Astrocyte of the cerebellum (primary cell): ENCODE measurements around the gene PLEKHB1.

Source experiments
- DNase-seq: peaks from one replicate; pipeline ENCODE4 v3.0.0-alpha.2; 2011; ENCODE audit warnings: low read depth
- H3K4me3 ChIP-seq: 2 replicates; pipeline ENCODE4 v1.5.1; 2011; ENCODE audit warnings: mild to moderate bottlenecking, low read depth, low read length, moderate library complexity
- CTCF ChIP-seq: IDR thresholded peaks from 2 replicates; pipeline ENCODE4 v1.5.1; 2012; ENCODE audit warnings: low read length, low read depth, moderate library complexity, mild to moderate bottlenecking; ENCODE audit errors: missing control alignments
- in situ Hi-C: cut with HindIII; loops from 2 replicates; pipeline ENCODE4 v1.10.0; 2017; ENCODE audit warnings: low sequenced_read_pairs

Gene PLEKHB1

DNA sequence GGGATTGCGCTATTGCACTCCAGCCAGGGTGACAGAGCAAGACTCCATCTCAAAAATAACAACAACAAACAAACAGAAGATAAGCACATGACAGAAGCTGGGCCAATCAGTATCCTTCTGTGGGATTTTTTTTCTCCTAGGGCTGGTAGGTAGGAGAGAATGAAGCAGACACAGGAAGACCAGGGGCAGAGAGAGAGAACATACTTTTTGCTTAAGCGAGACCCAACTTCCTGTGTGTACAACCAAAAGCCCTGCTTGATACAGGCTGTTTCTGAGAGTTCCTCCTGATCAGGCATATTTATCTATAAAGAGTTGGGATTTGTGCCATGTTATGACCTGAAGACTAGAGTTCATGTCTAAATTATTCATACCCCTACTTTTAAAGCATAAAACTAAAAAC lies 12.4 kb upstream of the PLEKHB1 start:
- in situ Hi-C loops: no loop called here
- DNase-seq: no peak
- TF ChIP-seq CTCF: no peak
- no peak overlapping the region for H3K4me3 ChIP-seq

GRCh38 chr11:73635721-73636120 lies 10.7 kb upstream of the PLEKHB1 start:
- in situ Hi-C loops: no loop called here
- H3K4me3 ChIP-seq: no peak overlapping the region
- no peak for TF ChIP-seq CTCF
- DNase-seq: no peak

GRCh38 chr11:73636249-73636648 lies 10.1 kb upstream of the PLEKHB1 start:
- H3K4me3 ChIP-seq: no peak overlapping the region
- in situ Hi-C loops: no loop called here
- no peak for TF ChIP-seq CTCF
- DNase-seq: no peak

DNA sequence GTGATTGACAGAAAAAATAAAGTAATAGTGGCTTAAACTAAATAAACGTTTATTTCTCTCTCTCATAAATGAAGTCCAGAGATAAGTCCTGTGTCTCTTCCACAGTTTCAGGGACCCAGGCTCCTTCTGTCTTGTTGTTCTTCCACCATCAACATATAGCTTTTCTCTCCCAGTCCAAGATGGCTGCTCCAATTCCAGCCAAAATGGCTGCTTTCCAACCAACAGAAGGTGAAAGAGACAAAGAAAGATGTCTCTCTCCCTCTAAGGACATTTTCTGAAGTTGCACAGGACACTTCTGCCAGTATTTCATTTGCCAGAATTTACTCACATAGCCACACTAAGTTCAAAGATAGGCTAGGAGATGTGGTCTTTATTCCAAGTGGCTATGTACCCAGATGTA lies 9.4 kb upstream of the PLEKHB1 start:
- TF ChIP-seq CTCF: no peak
- H3K4me3 ChIP-seq: no peak overlapping the region
- in situ Hi-C loops: no loop called here
- no peak for DNase-seq

- no peak overlapping the region for H3K4me3 ChIP-seq
- TF ChIP-seq CTCF: no peak
- DNase-seq: no peak
- in situ Hi-C loops: no loop called here
These were observed 5.8 kb upstream of the PLEKHB1 start for GRCh38 chr11:73640592-73640991.

GRCh38 chr11:73641668-73642067 lies 4.7 kb upstream of the PLEKHB1 start:
- no peak for TF ChIP-seq CTCF
- H3K4me3 ChIP-seq: no peak overlapping the region
- in situ Hi-C loops: no loop called here
- DNase-seq: no peak

DNA sequence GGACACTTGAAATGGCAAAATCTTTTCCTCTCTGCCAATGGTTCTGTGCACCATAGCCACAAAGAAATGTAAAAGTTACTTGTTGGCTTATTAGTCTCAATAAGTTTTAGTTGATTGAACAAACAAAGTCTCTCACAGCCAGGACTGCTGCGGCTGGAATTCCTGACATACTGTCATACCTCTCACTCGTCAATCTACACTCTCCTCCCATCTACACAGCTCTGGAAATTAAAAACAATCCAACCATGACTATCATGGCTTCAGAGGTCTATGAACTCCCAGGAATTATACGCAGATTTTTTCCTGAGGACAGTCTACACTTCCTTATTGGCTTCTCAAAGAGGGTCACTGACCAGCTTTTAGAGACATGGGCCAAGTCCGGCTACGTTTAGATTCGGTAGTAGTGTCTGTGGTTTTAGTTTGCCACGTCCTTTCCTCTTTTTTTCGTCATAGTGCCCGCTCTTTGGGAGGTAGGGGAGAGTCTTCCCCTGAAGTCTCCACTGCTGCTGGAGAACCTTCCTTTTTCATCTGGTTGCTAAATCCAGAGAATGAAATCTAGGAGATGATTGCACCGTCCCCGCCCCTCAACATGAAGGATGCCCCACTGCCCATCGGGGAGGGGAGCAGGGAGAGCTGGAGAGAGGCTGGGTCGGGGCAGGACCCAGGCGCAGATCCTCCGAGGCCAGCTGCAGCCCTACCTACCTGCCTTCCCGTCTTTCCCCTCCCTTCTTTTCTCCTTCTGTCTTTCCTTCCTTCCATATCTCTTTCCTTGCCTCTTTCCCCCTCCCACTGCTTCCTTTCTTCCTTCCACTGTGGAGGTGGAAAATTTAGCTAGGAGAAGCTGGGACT lies 1.0 kb upstream of the PLEKHB1 start:
- in situ Hi-C loops: no loop called here
- no peak for DNase-seq

More for the DNA sequence above, 1.0 kb upstream of the PLEKHB1 start:
- no peak overlapping the region for H3K4me3 ChIP-seq
- no peak for TF ChIP-seq CTCF
